GM12865 (cell line): ENCODE measurements around the gene CREB3L4.

Experiments
- DNase-seq: peaks from one replicate; pipeline ENCODE4 v3.0.0; 2010; ENCODE audit warnings: low read depth
- H3K4me3 ChIP-seq: 2 replicates; pipeline ENCODE4 v1.5.1; 2011; ENCODE audit warnings: mild to moderate bottlenecking, low read depth, low read length, control low read depth
- TF ChIP-seq, protein P1 (sequence below): IDR thresholded peaks from 2 replicates; pipeline ENCODE4 v1.5.1; 2011; ENCODE audit warnings: low read length, control low read depth, low read depth, inconsistent platforms; ENCODE audit not compliant: insufficient read depth; ENCODE audit errors: missing control alignments

CREB3L4 gene

DNA sequence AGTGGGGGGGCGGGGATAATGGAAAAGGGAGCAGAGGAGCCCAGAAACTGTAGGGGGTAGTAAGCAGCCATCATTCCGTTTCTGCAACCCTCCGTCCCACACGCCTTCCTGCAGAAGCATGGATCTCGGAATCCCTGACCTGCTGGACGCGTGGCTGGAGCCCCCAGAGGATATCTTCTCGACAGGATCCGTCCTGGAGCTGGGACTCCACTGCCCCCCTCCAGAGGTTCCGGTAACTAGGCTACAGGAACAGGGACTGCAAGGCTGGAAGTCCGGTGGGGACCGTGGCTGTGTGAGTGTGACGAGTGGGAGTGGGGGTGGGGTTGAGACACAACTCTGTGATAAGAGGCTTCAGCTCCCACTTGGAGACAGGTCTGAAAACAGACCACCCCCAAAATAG is 706 bp downstream of the CREB3L4 start:
- H3K4me3 ChIP-seq = peak overlapping the region; percentile 81
- TF ChIP-seq, protein P1, sequence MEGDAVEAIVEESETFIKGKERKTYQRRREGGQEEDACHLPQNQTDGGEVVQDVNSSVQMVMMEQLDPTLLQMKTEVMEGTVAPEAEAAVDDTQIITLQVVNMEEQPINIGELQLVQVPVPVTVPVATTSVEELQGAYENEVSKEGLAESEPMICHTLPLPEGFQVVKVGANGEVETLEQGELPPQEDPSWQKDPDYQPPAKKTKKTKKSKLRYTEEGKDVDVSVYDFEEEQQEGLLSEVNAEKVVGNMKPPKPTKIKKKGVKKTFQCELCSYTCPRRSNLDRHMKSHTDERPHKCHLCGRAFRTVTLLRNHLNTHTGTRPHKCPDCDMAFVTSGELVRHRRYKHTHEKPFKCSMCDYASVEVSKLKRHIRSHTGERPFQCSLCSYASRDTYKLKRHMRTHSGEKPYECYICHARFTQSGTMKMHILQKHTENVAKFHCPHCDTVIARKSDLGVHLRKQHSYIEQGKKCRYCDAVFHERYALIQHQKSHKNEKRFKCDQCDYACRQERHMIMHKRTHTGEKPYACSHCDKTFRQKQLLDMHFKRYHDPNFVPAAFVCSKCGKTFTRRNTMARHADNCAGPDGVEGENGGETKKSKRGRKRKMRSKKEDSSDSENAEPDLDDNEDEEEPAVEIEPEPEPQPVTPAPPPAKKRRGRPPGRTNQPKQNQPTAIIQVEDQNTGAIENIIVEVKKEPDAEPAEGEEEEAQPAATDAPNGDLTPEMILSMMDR = no peak
- DNase-seq = no peak

DNA sequence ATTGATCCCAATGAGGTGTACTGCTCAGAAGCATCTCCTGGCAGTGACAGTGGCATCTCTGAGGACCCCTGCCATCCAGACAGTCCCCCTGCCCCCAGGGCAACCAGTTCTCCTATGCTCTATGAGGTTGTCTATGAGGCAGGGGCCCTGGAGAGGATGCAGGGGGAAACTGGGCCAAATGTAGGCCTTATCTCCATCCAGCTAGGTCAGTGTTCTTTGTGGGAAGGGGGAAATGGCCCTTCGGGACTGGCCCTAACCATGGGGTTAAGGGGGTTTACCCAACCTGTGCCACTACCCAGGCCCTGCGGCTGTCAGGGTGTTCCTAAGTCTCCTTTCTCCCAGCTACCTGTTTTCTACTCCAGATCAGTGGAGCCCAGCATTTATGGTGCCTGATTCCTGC is 1.3 kb downstream of the CREB3L4 start:
- no peak for DNase-seq
- TF ChIP-seq, protein P1 = no peak
- H3K4me3 ChIP-seq = no peak overlapping the region

DNA sequence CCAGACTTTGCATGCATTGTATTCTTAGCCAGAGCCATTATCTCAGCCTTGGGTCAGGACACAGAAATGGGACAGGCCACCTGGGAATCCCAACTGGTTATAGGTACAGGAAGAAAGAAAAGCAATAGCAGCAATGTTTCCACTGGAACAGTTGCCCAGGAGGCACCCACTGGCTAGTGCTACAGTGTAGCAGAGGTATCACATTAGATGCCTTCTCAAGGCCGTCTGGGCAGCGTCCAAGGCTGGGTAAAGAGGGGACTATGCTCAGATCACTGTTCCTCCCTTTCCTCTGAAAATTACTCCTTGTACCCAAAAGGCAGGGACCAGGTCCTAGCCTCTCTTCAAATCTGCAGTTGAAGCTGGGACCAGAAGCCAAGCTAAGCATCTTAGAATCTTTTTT is 2.6 kb downstream of the CREB3L4 start:
- TF ChIP-seq, protein P1 = no peak
- no peak for DNase-seq
- H3K4me3 ChIP-seq = no peak overlapping the region

DNA sequence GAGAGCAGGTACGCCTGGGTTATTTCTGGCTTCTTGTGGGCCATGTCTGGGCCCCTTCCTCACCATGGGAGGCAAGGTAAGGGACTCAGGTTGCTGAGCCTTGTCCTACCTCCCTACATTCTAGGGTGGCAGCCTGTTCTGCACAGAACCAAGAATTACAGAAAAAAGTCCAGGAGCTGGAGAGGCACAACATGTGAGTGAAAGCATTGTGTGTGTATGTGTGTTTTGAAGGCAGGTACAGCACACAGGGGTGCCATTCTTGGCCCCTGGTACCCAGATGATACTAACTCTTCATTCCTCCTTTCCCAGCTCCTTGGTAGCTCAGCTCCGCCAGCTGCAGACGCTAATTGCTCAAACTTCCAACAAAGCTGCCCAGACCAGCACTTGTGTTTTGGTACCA is 5.4 kb downstream of the CREB3L4 start:
- DNase-seq = no peak
- TF ChIP-seq, protein P1 = no peak
- H3K4me3 ChIP-seq = no peak overlapping the region

DNA sequence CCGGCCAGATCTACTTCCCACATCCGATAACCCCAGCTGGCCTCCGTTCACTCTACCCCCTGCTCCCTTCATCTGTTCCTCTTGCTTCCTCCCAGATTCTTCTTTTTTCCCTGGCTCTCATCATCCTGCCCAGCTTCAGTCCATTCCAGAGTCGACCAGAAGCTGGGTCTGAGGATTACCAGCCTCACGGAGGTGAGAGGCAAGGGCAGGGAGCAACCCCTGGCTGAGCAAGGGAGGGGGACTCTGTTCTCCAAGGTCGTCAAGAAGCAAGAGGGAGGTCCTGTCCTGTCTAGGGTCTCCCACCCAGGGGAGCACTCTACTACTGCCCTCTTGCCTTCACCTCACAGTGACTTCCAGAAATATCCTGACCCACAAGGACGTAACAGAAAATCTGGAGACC is 5.8 kb downstream of the CREB3L4 start:
- no peak for DNase-seq

DNA sequence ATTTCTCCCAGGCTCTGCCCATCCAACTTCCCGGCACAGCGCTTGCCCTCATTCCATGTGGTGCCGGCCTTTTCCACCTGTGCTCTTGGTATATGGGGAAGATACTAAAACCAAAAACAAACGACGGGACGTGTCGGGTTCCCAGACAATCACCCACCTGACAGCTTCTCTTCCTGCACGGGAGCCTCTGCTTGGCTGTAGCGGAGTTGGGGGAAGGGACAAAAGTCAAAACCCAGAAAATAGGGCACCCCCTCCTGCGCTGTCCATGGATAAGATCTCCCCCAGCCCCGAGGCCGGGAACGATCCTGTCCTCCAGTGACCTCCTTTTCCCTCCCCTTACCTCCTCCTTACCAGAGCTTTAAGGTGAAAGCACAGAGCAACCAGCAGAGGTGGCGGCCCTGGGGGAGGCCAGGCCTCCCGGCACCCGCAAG is 9.1 kb downstream of the CREB3L4 start:
- H3K4me3 ChIP-seq = peak overlapping the region; percentile 91
- DNase-seq = no peak
- TF ChIP-seq, protein P1 = no peak

More for the DNA sequence above, 5.8 kb downstream of the CREB3L4 start:
- TF ChIP-seq, protein P1 = no peak
- no peak overlapping the region for H3K4me3 ChIP-seq
